GM18498 (cell line): ENCODE results near the gene TROAP.
"Not testable (repeated sequence)": the region's sequence is repeated elsewhere in the genome, so short reads cannot be mapped to it uniquely, and the experiment has no call there.

Experiments used
- ATAC-seq: cut with Tn5 transposase; IDR thresholded peaks from one replicate; pipeline ENCODE4 v1.9.1; 2021; ENCODE audit warnings: mild to moderate bottlenecking, moderate library complexity; ENCODE audit not compliant: unreplicated experiment

The TROAP gene

DNA sequence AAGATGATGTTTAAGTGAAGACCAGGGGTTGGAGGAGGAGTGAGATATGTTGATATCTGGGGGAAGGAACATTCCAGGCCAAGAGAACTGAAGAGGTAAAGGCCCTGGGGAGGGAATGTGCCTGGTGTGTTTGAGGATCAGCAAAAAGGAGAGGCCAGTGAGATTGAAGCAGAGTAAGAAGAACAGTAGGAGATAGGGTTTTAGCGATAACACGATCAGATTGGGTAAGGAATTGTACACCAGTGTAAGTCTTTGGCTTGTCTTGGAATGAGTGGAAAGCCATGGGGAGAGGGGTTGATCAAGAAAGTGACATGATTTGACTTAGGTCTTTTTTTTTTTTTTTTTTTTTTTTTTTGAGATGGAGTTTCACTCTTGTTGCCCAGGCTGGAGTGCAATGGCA lies 4.8 kb downstream of the TROAP start:
- no peak for ATAC-seq

DNA sequence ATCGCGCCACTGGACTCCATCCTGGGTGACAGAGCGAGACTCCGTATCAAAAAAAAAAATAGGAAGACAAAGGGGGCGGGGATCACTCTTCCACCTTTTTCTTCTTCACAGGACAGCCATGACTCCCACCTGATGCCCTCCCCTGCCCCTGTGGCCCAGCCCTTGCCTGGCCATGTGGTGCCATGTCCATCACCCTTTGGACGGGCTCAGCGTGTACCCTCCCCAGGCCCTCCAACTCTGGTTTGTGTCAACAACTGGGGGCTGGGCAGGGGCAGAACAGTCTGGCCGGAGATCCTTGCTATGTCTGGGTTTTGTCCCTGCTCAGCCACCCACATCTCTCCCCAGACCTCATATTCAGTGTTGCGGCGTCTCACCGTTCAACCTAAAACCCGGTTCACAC lies 5.8 kb downstream of the TROAP start:
- no peak for ATAC-seq

DNA sequence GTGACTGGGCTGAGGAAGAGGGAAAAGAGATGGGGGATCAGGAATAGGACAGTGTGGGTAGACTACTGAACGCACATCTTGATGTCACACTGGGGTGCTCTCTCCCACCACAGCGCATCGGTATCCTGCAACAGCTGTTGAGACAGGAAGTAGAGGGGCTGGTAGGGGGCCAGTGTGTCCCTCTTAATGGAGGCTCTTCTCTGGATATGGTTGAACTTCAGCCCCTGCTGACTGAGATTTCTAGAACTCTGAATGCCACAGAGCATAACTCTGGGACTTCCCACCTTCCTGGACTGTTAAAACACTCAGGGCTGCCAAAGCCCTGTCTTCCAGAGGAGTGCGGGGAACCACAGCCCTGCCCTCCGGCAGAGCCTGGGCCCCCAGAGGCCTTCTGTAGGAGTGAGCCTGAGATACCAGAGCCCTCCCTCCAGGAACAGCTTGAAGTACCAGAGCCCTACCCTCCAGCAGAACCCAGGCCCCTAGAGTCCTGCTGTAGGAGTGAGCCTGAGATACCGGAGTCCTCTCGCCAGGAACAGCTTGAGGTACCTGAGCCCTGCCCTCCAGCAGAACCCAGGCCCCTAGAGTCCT lies 7.1 kb downstream of the TROAP start:
- ATAC-seq: no peak

DNA sequence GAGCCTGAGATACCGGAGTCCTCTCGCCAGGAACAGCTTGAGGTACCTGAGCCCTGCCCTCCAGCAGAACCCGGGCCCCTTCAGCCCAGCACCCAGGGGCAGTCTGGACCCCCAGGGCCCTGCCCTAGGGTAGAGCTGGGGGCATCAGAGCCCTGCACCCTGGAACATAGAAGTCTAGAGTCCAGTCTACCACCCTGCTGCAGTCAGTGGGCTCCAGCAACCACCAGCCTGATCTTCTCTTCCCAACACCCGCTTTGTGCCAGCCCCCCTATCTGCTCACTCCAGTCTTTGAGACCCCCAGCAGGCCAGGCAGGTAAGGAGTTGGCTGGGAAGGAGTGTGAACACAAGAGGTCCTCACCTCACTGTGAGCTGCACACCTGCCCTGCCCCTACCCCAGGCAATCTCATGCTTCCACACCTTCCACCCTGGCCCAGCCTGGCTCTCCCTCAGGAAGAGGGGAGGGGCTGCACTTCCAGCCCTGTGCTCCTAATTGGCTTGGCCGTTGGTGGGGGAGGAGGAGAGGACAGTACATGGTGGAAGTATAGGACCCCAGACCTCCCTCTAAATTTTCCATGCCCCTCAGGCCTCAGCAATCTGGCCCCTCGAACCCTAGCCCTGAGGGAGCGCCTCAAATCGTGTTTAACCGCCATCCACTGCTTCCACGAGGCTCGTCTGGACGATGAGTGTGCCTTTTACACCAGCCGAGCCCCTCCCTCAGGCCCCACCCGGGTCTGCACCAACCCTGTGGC lies 7.8 kb downstream of the TROAP start:
- ATAC-seq: no peak

DNA sequence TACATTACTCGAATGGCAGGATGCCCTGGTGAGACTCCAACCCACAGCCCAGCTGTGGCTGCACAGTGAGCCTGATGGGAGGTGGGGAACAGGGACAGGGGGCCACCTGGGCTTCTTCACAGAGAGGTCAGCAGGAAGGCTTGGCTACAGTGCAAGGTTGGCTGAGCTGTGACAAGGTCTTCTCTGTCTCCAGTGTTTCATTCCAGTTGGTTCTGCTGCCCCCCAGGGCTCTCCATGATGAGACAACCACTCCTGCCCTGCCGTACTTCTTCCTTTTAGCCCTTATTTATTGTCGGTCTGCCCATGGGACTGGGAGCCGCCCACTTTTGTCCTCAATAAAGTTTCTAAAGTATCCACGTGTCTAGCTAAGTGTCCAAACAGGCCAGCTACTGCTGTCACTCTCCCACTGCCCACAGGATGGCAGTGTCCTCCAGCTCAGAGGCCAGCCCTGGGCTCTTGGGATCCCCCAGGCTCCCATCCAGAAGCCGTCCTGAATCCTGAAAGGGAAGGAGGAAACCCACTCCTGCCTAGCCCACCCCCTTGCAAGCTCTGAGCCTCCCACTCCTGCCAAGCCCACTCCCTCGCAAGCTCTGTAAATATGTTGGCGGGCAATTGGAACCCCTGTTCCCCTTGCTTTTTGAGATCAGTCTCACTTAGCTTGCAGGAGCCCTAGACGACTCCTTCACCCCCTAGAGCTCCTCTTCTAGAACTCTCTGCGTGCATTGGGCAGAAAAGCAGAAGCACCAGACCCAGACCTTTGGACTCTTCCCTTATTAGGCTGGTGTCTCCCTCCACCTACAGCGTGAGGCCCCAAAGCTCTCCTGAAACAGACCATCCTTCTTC lies 8.5 kb downstream of the TROAP start:
- no peak for ATAC-seq

DNA sequence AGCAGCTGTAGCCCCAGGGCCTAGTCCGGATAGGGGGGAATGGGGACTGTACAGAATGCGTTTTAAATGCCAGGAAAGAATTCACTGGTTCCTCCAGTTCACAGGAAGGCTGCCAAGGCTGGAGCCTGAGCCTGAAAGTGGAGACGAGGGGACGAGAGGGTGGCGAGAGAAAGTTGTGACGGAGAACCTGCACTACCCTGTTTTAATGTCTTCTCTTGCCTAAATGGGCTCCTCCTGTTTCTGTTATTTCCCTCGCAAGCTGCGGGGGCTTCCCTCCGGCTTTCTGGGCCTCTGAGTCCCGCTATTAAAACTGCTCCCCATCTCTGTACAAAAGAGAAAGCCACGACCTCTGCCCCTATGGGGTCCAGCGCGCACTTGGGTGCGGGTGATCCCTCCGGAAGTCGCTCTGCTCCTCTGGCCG lies 9.4 kb downstream of the TROAP start:
- ATAC-seq: no peak

DNA sequence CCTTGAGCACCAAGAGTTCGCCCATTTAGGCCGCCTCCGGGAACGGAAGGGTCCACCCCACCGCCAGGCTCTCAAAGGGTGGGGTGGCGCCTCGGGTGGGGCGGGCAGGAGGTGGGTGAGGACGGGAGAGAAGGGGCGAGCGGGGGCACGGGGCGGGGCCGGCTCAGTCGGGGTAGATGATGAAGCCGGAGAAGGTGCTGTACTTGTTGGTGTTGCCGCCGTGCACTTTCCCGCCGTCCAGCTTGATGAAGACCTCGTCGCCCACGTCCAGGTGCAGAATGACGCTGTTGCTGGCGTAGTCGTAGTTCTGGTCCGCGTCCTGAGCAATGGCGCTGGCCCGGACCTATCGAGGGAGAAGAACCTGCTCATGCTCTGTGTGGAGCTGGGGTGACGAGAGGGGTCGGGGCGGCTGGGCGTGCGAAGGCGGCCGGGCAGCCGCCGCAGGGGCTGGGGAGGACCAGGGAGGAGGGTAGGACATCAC lies 9.9 kb downstream of the TROAP start:
- no peak for ATAC-seq

DNA sequence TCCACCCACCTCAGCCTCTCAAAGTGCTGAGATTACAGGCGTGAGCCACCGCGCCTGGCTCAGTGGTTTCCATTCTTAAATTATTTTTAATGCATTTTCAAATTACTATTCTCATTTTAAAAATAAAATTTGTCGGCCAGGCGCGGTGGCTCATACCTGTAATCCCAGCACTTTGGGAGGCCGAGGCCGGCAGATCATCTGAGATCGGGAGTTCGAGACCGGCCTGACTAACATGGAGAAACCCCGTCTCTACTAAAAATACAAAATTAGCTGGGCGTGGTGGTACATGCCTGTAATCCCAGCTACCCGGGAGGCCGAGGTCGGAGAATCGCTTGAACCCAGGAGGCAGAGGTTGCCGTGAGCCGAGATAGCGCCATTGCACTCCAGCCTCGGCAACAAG lies 10.7 kb downstream of the TROAP start:
- ATAC-seq: not testable (repeated sequence)

DNA sequence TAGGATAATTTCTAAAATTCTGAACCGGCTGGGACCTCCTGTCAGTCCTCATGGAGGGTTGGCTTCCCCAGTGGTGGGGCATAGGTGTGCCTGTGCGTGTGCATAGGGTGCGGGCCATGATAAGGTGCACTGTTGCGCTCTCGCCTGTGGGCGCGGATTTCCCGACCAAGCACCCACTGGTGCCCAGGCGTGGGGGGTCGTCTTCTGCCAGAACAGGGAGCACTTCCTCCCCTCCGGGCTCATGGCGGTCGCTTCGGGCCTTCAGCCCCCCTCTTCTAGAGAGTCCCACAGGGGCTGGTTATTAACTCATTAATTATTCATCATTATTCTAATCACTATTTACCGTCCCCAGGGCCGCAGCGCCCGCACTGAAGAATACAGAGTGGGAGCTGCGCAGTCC lies 11.2 kb downstream of the TROAP start:
- no peak for ATAC-seq

DNA sequence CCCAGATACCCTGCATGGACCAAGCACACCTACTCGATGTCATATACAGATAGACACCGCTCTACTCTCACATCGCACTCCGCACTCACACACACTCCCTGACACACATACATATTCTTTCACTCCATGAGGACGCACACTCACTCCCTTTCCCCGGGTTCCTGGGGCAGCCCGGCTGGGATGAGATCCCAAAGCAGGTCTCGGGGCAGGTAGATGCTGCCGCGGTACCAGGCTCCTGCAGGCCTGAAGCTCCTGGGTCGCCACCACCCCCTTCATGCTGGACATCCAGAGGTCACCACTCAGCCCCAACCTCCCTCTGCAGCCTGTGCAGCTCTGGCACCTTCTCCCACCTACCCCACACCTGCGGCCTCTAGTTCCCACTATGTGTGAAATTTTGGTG lies 11.6 kb downstream of the TROAP start:
- ATAC-seq: no peak

DNA sequence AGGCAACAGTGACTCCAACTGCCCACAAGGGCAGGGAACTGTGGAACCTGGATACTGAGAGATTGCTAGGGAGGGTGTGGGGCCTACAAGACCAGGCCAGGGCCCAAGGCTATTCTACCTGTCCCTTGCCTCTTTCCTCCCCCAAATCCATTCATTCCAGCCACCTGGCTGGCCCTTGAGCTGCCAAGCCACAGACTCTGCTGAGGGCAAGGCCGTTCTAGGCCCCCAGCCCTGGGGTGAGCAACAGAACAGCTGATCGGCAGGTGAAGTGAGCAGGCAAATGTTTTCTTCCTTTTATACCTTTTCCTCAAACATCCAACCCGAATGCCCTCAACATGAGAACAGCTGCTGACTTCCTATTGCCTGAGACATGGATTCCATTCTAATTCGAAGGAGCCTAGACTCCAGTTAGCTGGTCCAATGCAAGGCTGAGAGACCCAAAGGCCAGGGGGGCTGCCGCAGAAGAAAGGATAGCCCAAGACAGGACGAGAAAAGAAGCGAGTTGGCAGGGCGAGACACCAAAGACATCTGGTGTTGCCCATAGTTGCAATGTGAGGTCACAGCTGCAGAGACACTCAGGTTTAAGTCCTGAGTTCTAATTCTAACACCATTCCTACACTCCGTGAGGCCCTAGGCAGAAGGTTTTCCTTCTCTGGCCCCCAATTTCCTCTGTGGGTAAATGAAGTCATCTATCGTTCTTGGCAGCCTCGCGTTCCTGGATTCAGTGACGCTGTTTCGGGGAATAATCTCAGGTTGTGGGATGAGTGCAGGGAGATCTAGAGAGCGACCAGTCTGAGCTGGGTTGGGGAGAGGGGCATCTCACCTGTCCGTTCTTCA lies 12.3 kb downstream of the TROAP start:
- ATAC-seq: no peak

DNA sequence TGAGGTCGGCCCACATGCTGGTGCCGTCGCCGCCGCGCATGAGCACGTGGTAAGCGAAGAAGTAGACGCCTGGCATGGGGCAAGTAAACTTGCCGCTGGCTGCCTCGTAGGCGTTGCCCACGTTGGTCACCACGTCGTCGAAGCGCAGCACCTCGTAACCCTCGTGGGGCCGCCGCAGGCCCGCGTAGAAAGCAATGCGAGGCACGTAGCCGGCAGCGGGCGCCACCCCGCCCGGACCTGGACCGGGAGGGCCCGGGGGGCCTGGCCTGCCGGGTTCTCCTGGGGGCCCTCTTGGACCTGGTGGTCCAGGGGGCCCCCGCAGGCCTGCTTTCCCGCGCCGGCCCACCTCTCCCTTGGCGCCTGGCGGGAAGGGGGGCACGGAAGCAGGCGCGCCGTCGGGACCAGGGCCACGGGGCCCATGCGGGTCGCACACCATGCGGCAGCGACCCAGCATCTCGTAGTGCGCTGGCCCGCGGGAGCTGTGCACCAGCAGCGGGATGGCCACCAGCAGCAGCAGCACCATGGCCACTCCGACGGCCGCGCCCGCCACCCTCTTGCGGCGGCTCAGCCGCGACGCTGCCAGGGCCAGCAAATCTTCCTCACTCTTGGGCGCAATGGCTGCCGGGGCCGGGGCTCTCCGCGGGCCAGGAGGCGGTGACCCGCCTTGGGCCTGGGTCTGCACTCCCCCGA lies 13.0 kb downstream of the TROAP start:
- no peak for ATAC-seq

DNA sequence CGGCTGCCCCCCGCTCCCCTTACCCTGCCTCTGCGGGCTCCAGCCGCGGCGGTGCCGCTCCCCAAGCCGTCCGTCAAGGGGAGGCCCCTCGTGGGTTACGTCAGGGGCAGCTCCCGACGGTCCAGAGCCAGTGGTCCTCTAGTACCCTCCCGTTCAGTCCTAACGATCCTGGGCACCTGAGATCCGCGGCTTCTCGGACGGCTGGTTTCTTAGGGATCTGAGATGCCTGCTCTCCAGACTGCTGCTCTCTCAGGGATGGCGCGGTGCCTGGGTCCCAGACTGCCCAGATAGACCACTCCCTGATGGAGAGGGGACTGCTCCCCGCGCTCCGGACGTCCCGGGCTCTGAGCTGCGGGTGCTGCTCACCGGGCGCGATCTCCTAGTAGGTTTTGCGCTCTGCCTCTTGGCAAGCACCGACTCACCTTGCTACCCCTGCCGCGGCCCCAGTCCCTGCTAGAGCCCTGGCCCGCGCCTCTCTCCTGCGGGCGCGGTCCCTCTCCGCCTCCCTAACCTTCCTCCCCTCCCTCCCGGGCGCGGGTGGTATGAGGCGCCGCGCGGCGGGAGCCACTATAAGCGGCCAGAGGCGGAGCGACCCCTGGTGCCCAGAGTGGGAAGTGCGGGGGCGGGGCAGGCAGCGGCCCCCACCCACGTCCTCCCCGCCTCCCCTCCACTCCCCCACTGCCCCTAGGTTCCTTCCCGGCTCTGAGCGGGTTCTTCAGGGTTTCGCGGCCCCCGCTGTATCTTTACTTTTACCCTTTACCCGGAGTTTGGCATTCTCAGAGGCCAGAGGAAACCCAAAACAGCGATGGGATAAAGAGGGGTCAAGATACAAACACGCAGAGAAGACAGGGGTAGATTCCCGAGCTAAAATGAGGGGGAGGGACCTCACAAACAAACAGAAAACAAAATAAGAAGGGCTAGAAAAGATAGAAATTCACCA lies 13.9 kb downstream of the TROAP start, which contains the start of gene C1QL4:
TSS of gene C1QL4 (minus strand) at position 544 of the 940 bp plus-strand sequence. CDS start 711 bp downstream, outside the sequence.
- ATAC-seq: peak; percentile 75

DNA sequence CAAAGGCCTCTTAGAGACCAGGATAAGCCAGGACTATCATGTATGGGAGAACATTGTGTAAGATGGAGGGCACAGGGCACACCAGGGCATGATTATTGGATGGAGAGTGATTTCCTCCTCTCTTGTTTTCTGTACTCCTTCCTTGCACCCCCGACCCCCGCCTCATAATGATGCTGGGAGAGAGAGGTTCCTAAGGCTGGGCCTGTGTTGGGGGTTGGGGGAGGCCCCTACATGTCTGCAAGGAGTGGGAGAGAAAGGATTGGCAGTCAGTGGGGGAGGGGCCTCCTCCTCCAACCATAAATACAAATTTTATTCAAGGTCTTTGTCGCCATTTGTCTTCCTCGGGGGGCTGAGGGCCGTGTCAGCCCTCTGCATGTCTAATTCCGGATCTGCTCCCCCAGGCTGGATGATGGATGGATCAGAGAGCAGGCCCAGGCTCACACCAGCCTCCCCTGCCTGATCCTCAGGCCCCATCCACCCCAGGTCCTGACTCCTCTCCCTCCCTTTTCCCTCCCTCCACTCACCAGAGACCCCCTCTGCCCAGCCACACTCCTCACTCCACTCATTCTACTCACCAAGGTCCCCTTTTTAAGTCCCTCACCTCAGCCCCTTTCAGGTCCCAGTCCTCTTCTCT lies 15.9 kb downstream of the TROAP start:
- no peak for ATAC-seq

DNA sequence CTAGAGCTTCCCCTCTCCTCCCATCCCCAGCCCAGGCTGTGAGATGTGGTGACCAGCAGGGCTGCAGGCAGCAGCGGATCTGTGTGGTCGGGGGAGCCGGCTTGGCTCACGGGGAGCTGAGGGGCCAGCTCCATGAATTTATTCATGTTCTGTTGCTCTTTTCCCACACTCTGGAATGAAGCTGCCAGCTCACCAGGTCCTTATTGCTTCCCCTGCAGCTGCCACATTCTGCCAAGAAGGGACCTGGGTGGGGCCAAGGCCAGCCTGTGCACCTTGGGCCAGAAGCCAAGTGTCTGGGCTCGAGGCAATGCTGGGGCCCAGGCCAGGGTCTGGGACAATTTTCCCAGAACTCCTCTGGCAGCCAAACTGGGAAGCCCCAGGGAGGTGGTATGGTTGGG lies 16.4 kb downstream of the TROAP start:
- ATAC-seq: no peak

DNA sequence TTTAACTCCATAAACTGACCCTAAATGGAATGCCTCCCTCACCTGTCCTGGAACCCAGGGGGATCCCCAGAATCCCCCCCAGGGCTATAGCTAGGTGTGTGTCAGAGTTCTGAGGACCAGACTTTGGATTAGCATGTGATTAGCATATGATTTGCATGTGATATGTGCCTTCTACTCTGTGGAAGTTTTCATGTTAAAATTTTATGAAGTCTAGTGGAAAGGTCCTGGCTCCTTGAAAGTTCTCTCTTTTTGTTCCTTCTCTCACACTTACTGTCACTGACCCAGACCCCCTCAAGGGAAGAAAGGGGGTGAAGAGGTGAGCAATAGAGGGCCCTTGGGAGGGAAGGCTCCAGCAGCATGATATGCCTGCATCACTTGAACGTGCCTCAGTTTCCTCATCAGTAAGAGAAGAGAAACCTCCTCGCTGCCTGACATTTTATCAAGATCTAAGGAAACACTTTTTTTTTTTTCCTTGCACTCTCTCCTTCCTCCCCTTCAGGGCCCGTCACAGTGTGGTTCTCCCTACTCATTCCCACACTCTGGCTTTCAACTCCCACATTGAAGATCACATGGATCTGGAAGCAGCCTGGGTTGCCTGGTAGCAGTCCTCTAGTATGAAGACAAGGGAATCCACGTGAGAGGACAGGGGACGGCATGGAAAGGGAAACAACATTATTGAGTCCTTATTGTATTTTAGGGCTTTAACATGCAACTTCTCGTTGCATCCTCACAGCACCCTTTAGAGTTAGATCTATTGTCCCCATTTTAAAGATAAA lies 17.2 kb downstream of the TROAP start:
- ATAC-seq: no peak

DNA sequence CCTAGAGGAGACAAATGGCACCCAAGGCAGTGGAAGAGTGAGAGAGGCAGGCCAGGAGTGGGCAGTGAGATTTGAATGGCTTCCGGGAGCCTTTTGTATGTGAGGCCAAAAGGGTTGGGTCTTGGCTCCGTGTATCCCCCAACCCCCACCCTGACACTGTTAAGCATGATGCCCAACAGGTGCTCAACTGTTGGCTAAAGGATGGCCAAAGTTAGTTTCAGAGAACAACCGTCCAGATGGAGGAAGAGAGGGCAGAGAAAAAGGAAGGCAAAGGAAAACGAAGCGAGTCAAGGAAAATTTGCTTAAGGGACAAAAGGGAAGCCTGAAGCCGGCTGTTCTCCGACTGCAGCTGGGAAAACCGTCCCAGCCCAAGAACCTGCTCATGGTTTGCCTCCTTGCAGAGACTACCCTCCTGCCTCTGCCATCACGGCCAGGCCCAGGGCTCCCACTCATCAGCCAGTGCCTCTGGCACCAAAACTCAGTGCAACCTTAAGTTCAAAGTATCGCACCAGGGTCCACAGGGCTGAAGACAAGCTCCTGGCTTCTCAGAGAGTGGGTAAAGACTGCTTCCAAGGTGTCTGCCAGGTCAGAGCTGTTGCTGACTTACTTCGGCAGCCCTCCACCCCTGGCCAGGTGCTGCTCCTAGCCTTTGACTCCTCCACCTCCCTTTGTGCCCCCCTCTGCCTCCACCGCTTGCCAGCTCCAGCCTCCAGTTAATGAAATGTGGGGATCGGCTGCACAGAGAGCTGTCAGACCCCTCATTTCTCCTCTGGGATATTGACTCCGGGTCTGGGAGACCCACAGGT lies 18.1 kb downstream of the TROAP start:
- ATAC-seq: no peak
